T-helper 1 cell treated with Interleukin-12 subunit alpha and Interleukin-12 subunit beta and Interleukin-4 antibody, amounts not matched to agents 30 μg/mL and 1 μg/mL, for 36 hours (primary cell): ENCODE data around the gene MMD.
A peak's percentile ranks its signal among the peaks of the same experiment; 100 is the strongest.

ENCODE experiments used
- H3K27ac Mint-ChIP-seq: one replicate; pipeline ENCODE4 v1.8.0; 2021; ENCODE audit warnings: mild to moderate bottlenecking, mixed read lengths
- H3K27me3 Mint-ChIP-seq: one replicate; pipeline ENCODE4 v1.8.0; 2021; ENCODE audit warnings: low read depth, mixed read lengths
- H3K36me3 Mint-ChIP-seq: one replicate; pipeline ENCODE4 v1.8.0; 2021; ENCODE audit warnings: low read depth, mixed read lengths
- H3K4me1 Mint-ChIP-seq: one replicate; pipeline ENCODE4 v1.8.0; 2021; ENCODE audit warnings: low read depth, mixed read lengths
- H3K4me3 Mint-ChIP-seq: one replicate; pipeline ENCODE4 v1.8.0; 2021; ENCODE audit warnings: mild to moderate bottlenecking, moderate library complexity, mixed read lengths
- H3K9me3 Mint-ChIP-seq: one replicate; pipeline ENCODE4 v1.8.0; 2021; ENCODE audit warnings: mixed read lengths

The MMD gene

DNA sequence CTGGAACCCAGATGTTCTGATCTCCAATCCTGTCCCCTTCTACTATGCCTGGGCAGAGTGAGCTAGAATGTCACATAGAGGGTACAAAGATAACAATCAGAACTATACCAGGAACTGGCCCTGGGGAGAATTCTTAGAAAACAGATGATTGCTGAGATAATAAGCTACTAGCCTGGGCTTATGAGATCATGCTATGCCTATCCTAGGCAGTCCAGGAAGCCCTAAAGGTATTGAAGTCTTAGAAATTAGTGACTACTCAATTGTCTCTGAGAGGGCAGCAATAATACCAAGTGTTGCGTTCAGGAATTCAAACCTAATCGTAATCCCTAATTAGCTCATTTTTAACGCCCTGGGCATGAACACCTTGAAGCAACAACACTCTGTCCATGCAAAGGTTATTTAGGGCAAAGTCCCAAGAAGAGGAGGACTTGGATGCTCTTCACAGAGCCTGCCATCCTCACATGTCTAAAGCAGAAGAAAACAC is 77.1 kb downstream of the MMD start:
- Mint-ChIP-seq H3K27ac (peak overlapping the region; percentile 62), H3K4me1 (peaks cover 54% of the 10 kb centered on the region), H3K36me3 (peaks cover 12% of the 10 kb centered on the region), H3K27me3 (peaks cover 12% of the 10 kb centered on the region), H3K4me3 (peak overlapping the region; percentile 36), H3K9me3 (peaks cover 10% of the 10 kb centered on the region)

DNA sequence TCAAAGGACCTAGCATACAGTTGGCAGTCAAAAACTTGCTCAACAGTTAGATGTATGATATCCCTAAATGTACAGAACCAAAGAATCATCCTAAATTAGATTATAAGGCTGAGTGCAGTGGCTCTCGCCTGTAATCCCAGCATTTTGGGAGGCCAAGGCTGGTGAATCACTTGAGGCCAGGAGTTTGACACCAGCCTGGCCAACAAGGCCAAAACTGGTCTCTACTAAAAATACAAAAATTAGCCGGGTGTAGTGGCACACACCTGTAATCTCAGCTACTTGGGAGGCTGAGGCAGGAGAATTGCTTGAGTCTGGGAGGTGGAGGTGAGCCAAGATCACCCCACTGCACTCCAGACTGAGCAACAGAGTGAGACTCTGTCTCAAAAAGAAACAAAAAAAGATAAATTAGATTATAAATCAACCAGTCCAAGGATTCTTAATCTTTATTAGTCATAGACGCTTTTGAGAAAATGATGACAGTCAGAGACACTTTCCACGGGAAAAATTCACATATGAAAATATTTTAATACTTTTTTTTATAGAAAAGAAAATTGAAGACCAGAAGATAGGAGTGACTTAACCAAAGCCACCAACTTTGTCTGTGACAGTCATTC is 77.6 kb downstream of the MMD start:
- no peak overlapping the region for H3K4me3 Mint-ChIP-seq
- H3K9me3 Mint-ChIP-seq = peaks cover 10% of the 10 kb centered on the region
- peaks cover 53% of the 10 kb centered on the region for H3K4me1 Mint-ChIP-seq
- peak overlapping the region; percentile 72 for H3K27ac Mint-ChIP-seq
- peaks cover 14% of the 10 kb centered on the region for H3K27me3 Mint-ChIP-seq
- H3K36me3 Mint-ChIP-seq = peaks cover 12% of the 10 kb centered on the region

DNA sequence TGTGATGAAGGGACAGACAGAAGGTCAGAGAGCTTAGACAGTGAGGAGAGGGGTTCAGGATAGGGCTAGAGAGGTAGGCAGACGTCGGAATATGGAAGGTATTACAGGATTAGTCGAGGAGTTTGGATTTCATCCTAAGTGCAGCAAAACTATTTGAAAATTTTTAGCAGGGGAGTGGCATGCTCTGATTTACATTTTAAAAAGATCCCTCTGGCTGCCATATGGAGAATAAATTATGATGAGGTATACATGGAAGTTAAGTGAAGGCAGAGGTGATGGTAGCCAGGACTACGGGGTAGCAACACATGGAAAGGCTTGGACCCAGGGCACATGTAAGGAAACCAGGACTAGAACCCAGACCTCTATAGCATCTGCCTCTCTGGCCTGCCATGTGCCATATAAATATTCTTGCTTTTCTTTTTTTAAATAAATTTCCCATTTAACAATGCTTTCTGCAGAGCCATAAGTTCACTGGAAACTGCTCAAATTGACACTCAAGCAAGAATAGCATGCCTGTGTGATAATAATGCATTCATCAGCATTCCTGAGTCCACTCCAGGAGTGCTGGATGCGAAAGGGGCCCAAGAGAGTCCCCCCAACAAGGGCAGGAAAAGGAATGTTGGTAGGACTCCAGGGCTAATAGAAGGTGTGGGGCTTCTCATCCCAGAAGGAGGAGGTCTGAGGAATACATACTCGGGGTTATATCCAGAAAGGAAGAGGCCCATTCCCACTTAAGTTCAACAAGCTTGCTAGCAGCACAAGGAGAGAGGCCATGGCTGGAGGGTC is 78.6 kb downstream of the MMD start:
- Mint-ChIP-seq H3K9me3 (peaks cover 14% of the 10 kb centered on the region), H3K4me3 (peak overlapping the region; percentile 41), H3K36me3 (peaks cover 12% of the 10 kb centered on the region), H3K4me1 (peaks cover 45% of the 10 kb centered on the region), H3K27me3 (peaks cover 24% of the 10 kb centered on the region), H3K27ac (peak overlapping the region; percentile 72)
